ENCODE data around the gene ZC2HC1B.

Gene ZC2HC1B

DNA sequence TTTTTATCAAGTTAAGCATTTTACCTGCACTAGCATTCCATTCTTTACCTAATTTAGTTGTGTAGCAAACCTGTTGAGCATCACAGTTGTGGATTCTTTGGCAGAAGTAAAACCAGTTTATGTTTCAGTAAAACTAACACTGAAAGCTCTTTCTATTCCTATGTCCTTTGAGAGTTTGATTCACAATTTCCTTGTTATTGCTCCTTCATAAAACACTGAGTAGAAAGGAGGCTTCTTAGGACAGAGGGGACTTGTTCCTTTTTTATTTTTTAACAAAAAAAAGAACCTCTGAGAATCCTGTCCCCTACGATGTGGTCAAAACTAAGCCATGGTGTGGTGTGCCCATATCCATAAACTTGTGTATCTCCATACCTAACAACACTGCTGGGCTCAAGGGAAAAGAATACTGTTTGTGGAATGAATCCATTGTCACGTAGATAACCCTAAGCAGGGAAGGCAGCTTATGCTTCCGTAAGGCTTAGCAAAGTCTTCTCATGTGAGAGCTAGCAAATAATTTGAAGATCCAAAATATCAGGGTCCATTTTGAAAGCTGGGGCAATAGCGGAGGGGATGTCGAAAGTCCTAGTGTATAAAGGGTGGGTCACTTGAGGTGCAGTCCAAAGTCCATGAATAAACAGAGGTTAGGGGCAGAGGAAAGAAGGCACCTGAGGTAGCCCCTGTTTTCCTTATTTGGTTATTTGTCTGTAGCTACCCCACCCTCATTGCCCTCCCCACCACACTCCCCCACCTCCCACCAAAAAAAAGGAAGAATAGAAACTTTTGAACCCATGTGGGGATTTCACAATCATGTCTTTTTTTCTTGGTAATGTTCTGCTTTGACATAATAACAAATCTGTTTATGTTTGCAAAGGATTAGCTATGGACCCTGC, 72.7 kb downstream of the ZC2HC1B start:
- H3K27ac ChIP-seq, result no peak overlapping the region
- TF ChIP-seq, protein P1, sequence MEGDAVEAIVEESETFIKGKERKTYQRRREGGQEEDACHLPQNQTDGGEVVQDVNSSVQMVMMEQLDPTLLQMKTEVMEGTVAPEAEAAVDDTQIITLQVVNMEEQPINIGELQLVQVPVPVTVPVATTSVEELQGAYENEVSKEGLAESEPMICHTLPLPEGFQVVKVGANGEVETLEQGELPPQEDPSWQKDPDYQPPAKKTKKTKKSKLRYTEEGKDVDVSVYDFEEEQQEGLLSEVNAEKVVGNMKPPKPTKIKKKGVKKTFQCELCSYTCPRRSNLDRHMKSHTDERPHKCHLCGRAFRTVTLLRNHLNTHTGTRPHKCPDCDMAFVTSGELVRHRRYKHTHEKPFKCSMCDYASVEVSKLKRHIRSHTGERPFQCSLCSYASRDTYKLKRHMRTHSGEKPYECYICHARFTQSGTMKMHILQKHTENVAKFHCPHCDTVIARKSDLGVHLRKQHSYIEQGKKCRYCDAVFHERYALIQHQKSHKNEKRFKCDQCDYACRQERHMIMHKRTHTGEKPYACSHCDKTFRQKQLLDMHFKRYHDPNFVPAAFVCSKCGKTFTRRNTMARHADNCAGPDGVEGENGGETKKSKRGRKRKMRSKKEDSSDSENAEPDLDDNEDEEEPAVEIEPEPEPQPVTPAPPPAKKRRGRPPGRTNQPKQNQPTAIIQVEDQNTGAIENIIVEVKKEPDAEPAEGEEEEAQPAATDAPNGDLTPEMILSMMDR (IDR thresholded peaks at IDR 0.05), result no peak
- TF ChIP-seq ZFX (IDR thresholded peaks at IDR 0.05; ENCODE audit: borderline replicate concordance), result no peak

DNA sequence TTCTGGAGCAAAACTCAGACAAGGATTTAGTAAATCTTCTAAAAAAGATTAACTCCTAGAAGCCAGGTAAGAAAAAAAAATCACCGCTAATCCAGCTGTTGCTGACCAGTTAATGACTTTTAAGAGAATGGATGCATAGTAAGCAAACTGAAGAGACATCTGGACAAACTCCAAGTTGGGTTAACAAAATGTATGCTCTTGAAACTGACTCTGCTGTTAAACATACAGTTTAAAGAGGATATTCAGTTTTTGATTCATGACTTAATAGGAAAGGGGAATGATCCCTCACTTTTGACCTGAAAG, 73.3 kb downstream of the ZC2HC1B start:
- no peak overlapping the region for H3K27ac ChIP-seq
- TF ChIP-seq, protein P1 (IDR thresholded peaks at IDR 0.05), result no peak
- no peak for TF ChIP-seq ZFX (IDR thresholded peaks at IDR 0.05; ENCODE audit: borderline replicate concordance)

DNA sequence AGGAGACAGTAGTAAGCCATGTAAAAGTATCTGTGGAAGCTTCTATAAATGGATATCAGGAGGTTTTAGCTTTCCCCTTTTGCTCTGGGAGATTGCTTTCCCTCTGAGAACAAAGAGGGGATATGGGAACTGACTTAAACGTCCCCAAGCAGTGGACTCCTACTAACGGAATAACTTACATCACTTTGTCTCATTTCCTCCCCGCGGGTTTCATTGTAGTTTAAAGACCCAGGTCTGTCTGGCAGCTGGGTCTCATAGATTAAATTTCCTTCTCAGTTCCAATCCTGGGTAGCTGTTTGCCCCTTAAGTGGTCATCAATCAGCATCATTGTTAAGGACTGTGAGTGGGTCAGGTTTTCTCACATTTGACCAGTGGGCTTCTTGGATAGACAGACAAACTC, 75.1 kb downstream of the ZC2HC1B start:
- no peak for TF ChIP-seq ZFX (IDR thresholded peaks at IDR 0.05; ENCODE audit: borderline replicate concordance)
- TF ChIP-seq, protein P1 (IDR thresholded peaks at IDR 0.05), result no peak
- no peak overlapping the region for H3K27ac ChIP-seq

DNA sequence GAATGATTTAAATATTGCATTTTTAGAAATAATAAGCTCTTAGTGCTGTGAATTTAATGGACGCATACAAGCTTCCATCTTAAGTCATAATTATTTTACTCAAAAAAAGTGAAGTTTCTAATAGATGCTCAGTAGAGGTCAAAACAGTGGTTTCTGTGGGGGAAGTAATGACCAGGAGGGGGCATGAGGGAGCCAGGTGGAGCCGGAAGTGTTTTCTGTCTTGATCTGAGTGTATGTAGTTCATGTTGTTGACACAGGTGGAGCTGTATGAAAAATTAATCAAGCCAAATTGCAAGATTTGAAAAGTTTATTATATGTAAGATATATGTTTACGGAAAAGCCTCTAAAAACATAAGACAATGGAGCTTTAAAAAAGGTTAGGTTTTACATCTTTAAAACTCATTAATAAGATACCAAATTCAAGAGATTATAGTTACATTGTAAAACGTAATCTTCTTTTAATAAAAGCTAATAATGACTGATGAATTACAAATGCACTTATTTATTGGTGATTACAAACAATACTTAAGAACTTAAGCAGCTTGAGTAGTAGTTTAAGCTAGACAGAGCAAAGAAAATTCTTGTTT, 75.8 kb downstream of the ZC2HC1B start:
- no peak overlapping the region for H3K27ac ChIP-seq
- TF ChIP-seq, protein P1 (IDR thresholded peaks at IDR 0.05), result peak; percentile 98
- no peak for TF ChIP-seq ZFX (IDR thresholded peaks at IDR 0.05; ENCODE audit: borderline replicate concordance)

DNA sequence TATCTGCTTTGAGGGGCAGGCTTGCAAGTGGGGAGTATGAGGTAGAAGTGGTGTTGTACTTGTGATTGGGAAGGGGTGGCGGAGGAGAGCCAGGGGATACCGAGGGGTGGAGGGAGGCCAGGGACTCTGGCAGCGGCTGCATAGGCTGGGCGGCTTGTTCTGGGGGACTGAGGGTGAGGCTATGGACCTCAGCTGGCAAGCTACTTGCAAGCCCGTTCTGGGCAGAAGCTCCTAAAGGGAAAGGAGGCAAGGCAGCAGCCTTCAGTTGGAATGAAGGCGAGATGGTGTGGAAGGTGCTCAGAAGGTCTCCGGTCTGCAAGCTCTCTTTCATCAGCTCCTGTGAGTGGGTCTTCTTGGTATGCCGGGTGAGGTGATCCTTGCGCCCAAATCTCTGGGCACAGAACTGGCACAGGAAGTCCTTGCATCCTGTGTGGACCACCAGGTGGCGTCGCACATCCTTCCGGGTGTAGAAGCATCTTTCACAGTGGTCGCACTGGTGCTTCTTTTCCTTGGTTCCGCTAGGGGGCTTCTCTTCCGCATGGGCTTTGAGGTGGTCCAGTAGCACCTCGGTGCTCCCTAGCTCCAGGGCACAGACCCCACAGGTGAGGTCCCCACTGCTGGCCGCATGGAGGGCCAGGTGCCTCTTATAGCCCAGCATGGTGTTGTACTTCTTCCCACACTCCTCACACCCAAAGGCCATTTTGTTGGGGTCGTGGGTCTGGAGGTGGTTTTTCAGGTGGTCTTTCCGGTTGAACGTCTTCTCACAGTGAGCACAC, 77.8 kb downstream of the ZC2HC1B start:
- TF ChIP-seq, protein P1 (IDR thresholded peaks at IDR 0.05), result peak; percentile 83
- TF ChIP-seq ZFX (IDR thresholded peaks at IDR 0.05; ENCODE audit: borderline replicate concordance), result no peak
- H3K27ac ChIP-seq, result no peak overlapping the region

DNA sequence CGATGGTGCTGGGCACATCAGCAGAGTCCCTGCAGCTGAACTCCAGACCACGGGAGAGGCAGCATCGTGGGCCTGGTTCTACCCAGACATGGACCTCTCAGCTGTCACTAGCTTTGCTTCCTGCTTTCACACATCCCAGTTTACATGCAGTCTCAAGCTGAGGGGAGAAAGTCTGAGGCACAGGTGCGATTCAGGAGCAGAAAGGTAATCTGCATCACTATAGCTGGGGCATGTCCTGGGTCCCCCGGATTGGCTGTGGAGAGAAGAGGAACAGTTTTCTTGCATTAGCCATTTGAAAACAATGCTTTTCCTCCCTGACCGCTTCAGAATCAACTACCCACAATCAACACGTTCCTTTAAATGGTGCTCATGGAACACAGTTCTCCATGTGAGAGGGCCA, 83.9 kb downstream of the ZC2HC1B start:
- no peak for TF ChIP-seq ZFX (IDR thresholded peaks at IDR 0.05; ENCODE audit: borderline replicate concordance)
- TF ChIP-seq, protein P1 (IDR thresholded peaks at IDR 0.05), result no peak
- no peak overlapping the region for H3K27ac ChIP-seq

Data from 22Rv1 (cell line).